ENCODE results near the gene CUL3. TPM values are rescaled to one million over a fixed set of nuclear protein-coding genes. Genes with fewer than 3 reads are reported as not detected.
"Not testable (repeated sequence)": the region's sequence is repeated elsewhere in the genome, so short reads cannot be mapped to it uniquely, and the experiment has no call there.

Gene CUL3
- total RNA-seq, 2 experiments from 2014 or later = 61.7 to 66.0 TPM

DNA sequence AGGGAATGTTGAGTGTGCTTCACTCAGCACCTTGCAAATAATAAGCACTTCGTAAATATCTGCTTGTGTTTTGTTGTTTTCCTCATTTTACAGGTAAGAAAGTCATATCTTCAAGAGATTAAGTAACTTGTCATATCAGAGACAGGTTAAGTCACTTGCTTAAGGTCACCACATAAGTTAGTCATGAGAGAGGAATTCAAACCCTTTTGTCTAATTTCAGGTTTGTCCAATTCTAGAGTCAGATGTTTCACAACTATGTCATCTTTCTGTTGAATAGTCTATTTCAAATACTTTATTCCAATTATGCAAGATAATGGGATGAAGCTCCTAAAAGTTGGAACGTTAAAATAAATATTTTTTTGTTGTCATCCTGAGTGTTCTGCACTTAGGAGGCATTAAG is 13.5 kb upstream of the CUL3 start:
- Mint-ChIP-seq H3K9me3 (no peaks in the 10 kb centered on the region), H3K4me3 (no peak overlapping the region), H3K27ac (no peak overlapping the region), H3K4me1 (ENCODE audit: low read depth) (peaks cover 14% of the 10 kb centered on the region), H3K36me3 (ENCODE audit: low read depth) (no peaks in the 10 kb centered on the region), H3K27me3 (ENCODE audit: low read depth) (peaks cover 2% of the 10 kb centered on the region)
- intact Hi-C loops (cut with micrococcal nuclease) = no loop called here
- no peak for DNase-seq
- CTCF ChIA-PET = no interaction called here

- no peak for DNase-seq
- H3K4me3 Mint-ChIP-seq = no peak overlapping the region
- no peaks in the 10 kb centered on the region for H3K4me1 Mint-ChIP-seq (ENCODE audit: low read depth)
- no peak overlapping the region for H3K27ac Mint-ChIP-seq
- H3K36me3 Mint-ChIP-seq (ENCODE audit: low read depth) = no peaks in the 10 kb centered on the region
- CTCF ChIA-PET = no interaction called here
- no peaks in the 10 kb centered on the region for H3K9me3 Mint-ChIP-seq
- H3K27me3 Mint-ChIP-seq (ENCODE audit: low read depth) = no peaks in the 10 kb centered on the region
- intact Hi-C loops (cut with micrococcal nuclease) = no loop called here
Measured at GRCh38 chr2:224596289-224596688, 11.1 kb upstream of the CUL3 start.

DNA sequence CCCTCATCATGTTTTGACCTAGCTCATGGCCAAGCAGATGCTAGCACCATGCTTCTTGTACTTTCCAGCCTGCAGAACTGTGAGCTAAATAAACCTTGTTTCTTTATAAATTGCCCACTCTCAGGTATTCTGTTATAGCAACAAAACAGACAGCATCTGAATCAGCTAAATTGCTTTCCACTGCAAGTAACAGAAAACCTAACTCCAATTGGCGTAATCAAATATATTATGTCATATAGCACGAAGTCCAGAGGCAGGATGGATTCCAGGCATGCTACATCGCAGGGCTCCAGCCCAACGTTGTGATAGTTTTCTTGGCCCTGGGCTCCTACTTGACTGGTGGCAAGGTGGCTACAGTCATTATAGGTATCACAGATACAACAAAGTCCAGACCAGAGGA is 10.4 kb upstream of the CUL3 start:
- no peak overlapping the region for H3K27ac Mint-ChIP-seq
- intact Hi-C loops (cut with micrococcal nuclease) = no loop called here
- H3K36me3 Mint-ChIP-seq (ENCODE audit: low read depth) = no peaks in the 10 kb centered on the region
- H3K27me3 Mint-ChIP-seq (ENCODE audit: low read depth) = no peaks in the 10 kb centered on the region
- no peak for DNase-seq
- CTCF ChIA-PET = no interaction called here
- H3K4me1 Mint-ChIP-seq (ENCODE audit: low read depth) = no peaks in the 10 kb centered on the region
- H3K4me3 Mint-ChIP-seq = no peak overlapping the region
- no peaks in the 10 kb centered on the region for H3K9me3 Mint-ChIP-seq

DNA sequence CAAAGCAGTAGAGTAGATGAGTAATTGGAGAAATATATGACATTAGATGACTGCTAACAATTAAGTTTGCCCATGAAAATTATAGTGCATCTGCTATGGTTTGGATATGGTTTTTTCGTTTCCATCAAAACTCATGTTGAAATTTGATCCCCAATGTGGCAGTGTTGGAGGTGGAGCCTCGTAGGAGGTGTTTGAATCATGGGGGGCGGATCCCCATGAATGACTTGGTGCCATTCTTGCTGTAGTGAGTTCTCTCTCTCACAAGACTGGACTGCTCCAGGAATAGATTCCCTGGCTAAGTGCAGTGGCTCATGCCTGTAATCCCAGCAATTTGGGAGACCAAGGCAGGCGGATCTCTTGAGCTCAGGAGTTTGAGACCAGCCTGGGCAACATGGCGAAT is 9.7 kb upstream of the CUL3 start:
- Mint-ChIP-seq H3K4me3 (no peak overlapping the region), H3K4me1 (ENCODE audit: low read depth) (no peaks in the 10 kb centered on the region), H3K27me3 (ENCODE audit: low read depth) (no peaks in the 10 kb centered on the region), H3K27ac (no peak overlapping the region), H3K9me3 (no peaks in the 10 kb centered on the region), H3K36me3 (ENCODE audit: low read depth) (no peaks in the 10 kb centered on the region)
- no peak for DNase-seq
- intact Hi-C loops (cut with micrococcal nuclease) = no loop called here
- CTCF ChIA-PET = no interaction called here

GRCh38 chr2:224591220-224591619 is 6.1 kb upstream of the CUL3 start:
- H3K27me3 Mint-ChIP-seq (ENCODE audit: low read depth) = no peaks in the 10 kb centered on the region
- no peaks in the 10 kb centered on the region for H3K36me3 Mint-ChIP-seq (ENCODE audit: low read depth)
- H3K4me3 Mint-ChIP-seq = no peak overlapping the region
- H3K4me1 Mint-ChIP-seq (ENCODE audit: low read depth) = peaks cover 2% of the 10 kb centered on the region
- intact Hi-C loops (cut with micrococcal nuclease) = no loop called here
- no peaks in the 10 kb centered on the region for H3K9me3 Mint-ChIP-seq
- DNase-seq = no peak
- no peak overlapping the region for H3K27ac Mint-ChIP-seq
- CTCF ChIA-PET = interaction anchor here (0.6 to 1.2 kb wide), 2 partner anchors 54 to 110 kb away, joined by 3 read pairs; no protein-coding TSS in a partner anchor

GRCh38 chr2:224586127-224586695 is 1.0 kb upstream of the CUL3 start:
- DNase-seq = no peak
- Mint-ChIP-seq H3K36me3 (ENCODE audit: low read depth) (peaks cover 20% of the 10 kb centered on the region), H3K9me3 (no peaks in the 10 kb centered on the region), H3K4me3 (peak overlapping the region; percentile 90), H3K4me1 (ENCODE audit: low read depth) (peaks cover 23% of the 10 kb centered on the region), H3K27me3 (ENCODE audit: low read depth) (no peaks in the 10 kb centered on the region), H3K27ac (peak overlapping the region; percentile 87)
- intact Hi-C loops (cut with micrococcal nuclease) = loop anchor here (5.0 to 10.0 kb wide), 3 partner anchors 421 to 1931 kb away; partner anchors contain the start of genes DOCK10 and FARSB
- CTCF ChIA-PET = interaction anchor here (0.6 to 0.9 kb wide), 4 partner anchors 16 to 1835 kb away, joined by 3 read pairs; no protein-coding TSS in a partner anchor

GRCh38 chr2:224584785-224585210 is 365 bp downstream of the CUL3 start:
- Mint-ChIP-seq H3K36me3 (ENCODE audit: low read depth) (peaks cover 22% of the 10 kb centered on the region), H3K27ac (peak overlapping the region; percentile 86), H3K4me3 (peak overlapping the region; percentile 90), H3K9me3 (no peaks in the 10 kb centered on the region), H3K27me3 (ENCODE audit: low read depth) (no peaks in the 10 kb centered on the region), H3K4me1 (ENCODE audit: low read depth) (peaks cover 37% of the 10 kb centered on the region)
- peak; percentile 69 for DNase-seq
- intact Hi-C loops (cut with micrococcal nuclease) = loop anchor here (1.0 to 10.0 kb wide), 11 partner anchors 8 to 1930 kb away; partner anchors contain the start of genes DOCK10, FAM124B, FARSB and MRPL44
- CTCF ChIA-PET = interaction anchor here (0.5 kb wide), 1 partner anchor 652 kb away, joined by 4 read pairs; no protein-coding TSS in a partner anchor

DNA sequence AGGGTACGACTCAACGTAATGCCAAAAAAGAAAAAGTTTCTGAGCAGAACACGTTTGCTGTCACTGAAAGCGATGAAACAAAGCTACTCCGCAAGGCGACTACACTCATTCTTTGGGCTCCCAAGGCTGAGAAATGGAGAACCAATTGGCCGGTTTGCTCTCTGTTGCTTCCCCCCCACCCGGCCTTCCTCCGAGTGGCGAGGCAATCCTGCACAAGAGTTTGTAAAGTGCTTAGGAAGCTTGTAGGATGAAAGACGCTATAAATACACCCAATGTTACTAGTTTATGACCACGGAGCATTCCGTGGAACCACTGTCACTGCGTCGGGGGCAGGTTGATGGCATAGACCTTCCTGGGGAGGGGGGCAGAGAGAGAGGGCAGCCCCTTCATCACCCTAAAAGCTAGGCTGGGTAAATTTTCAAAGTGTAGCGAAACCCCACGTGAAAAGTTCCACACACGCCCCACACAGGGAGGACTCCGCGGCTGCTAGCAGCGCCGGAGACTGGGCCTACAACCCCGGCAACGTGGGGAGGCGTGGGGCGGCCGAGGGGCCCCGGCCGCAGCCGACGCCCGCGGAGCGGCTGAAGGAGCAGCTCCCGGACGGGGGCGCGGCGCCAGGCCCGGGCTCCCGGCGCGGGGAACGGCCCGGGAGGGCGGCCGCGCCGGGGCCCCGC is 915 bp downstream of the CUL3 start:
- peak overlapping the region; percentile 89 for H3K27ac Mint-ChIP-seq
- H3K4me3 Mint-ChIP-seq = peak overlapping the region; percentile 92
- no peaks in the 10 kb centered on the region for H3K27me3 Mint-ChIP-seq (ENCODE audit: low read depth)
- CTCF ChIA-PET = no interaction called here
- H3K36me3 Mint-ChIP-seq (ENCODE audit: low read depth) = peaks cover 22% of the 10 kb centered on the region
- DNase-seq = peak; percentile 42
- intact Hi-C loops (cut with micrococcal nuclease) = loop anchor here (1.0 to 10.0 kb wide), 4 partner anchors 8 to 1929 kb away; partner anchors contain the start of genes FARSB and MRPL44
- peaks cover 42% of the 10 kb centered on the region for H3K4me1 Mint-ChIP-seq (ENCODE audit: low read depth)
- H3K9me3 Mint-ChIP-seq = no peaks in the 10 kb centered on the region

- H3K27ac Mint-ChIP-seq = not testable (repeated sequence)
Measured at GRCh38 chr2:224583033-224583432, 2.1 kb downstream of the CUL3 start.

GRCh38 chr2:224580248-224580647 is 4.9 kb downstream of the CUL3 start:
- CTCF ChIA-PET = interaction anchor here (1.2 to 1.7 kb wide), 3 partner anchors 11 to 70 kb away, joined by 3 to 8 read pairs (median 4); no protein-coding TSS in a partner anchor
- no peak overlapping the region for H3K4me3 Mint-ChIP-seq
- no peak for DNase-seq
- peaks cover 75% of the 10 kb centered on the region for H3K4me1 Mint-ChIP-seq (ENCODE audit: low read depth)
- no peak overlapping the region for H3K27ac Mint-ChIP-seq
- intact Hi-C loops (cut with micrococcal nuclease) = loop anchor here (10.0 kb wide), 1 partner anchor 1925 kb away; the partner anchor contains the start of gene FARSB
- H3K36me3 Mint-ChIP-seq (ENCODE audit: low read depth) = peaks cover 22% of the 10 kb centered on the region
- H3K27me3 Mint-ChIP-seq (ENCODE audit: low read depth) = no peaks in the 10 kb centered on the region
- H3K9me3 Mint-ChIP-seq = no peaks in the 10 kb centered on the region

More at GRCh38 chr2:224583033-224583432, 2.1 kb downstream of the CUL3 start:
- CTCF ChIA-PET = interaction anchor here (0.8 kb wide), 1 partner anchor 213 kb away, joined by 4 read pairs; no protein-coding TSS in a partner anchor
- not testable (repeated sequence) for H3K27me3 Mint-ChIP-seq (ENCODE audit: low read depth); DNase-seq; H3K9me3 Mint-ChIP-seq
- intact Hi-C loops (cut with micrococcal nuclease) = loop anchor here (10.0 kb wide), 1 partner anchor 1928 kb away; the partner anchor contains the start of gene FARSB
- H3K36me3 Mint-ChIP-seq (ENCODE audit: low read depth) = peaks cover 22% of the 10 kb centered on the region
- H3K4me3 Mint-ChIP-seq = peak overlapping the region; percentile 92
- H3K4me1 Mint-ChIP-seq (ENCODE audit: low read depth) = peaks cover 50% of the 10 kb centered on the region

DNA sequence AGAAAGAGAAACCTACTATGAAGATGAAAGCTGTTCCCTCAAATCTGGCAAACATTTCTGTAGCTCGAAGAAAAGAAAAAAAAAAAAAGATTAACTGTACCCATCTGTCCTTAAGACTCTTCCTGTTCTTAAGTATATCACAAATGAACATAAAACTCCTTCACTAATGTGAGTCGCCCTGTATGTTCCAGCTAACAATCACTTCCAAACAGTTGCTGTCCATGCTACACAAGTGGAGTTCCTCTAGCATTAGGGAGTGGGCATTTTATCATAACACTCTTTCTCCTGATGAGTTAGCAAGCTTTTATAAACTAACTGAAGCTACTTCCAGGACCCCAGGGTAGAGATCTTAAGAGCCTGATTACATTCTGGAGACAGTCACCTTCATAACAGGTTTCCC is 5.8 kb downstream of the CUL3 start:
- CTCF ChIA-PET = interaction anchor here (0.8 to 1.7 kb wide), 4 partner anchors 10 to 71 kb away, joined by 3 to 8 read pairs (median 4); no protein-coding TSS in a partner anchor
- intact Hi-C loops (cut with micrococcal nuclease) = loop anchor here (1.0 kb wide), 1 partner anchor 8 kb away; no protein-coding TSS in a partner anchor
- H3K36me3 Mint-ChIP-seq (ENCODE audit: low read depth) = peaks cover 22% of the 10 kb centered on the region

DNA sequence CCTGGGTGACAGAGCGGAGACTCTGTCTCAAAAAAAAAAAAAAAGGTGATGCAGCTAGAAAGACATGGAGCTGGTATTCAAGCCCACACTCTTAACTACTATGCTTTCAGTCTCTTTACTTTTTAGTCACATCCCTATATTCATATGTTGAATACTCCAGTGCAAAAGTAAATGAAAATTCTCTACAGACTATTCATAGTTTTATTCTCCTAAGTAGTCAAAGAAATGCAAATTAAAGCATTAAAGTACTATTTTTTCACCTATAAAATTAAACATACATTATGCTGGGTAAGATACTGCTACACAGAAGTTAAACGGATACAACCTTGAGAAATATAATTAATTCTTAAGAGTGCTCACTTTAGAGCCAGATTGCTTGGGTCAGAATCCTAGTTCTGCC is 7.6 kb downstream of the CUL3 start:
- H3K4me1 Mint-ChIP-seq (ENCODE audit: low read depth) = peaks cover 86% of the 10 kb centered on the region
- no peaks in the 10 kb centered on the region for H3K27me3 Mint-ChIP-seq (ENCODE audit: low read depth)
- no peak for DNase-seq
- intact Hi-C loops (cut with micrococcal nuclease) = no loop called here
- CTCF ChIA-PET = interaction anchor here (4.5 kb wide), 1 partner anchor 16 kb away, joined by 16 read pairs; no protein-coding TSS in a partner anchor
- peaks cover 6% of the 10 kb centered on the region for H3K36me3 Mint-ChIP-seq (ENCODE audit: low read depth)
- no peak overlapping the region for H3K4me3 Mint-ChIP-seq
- H3K9me3 Mint-ChIP-seq = no peaks in the 10 kb centered on the region
- no peak overlapping the region for H3K27ac Mint-ChIP-seq

More for the DNA sequence above, 5.8 kb downstream of the CUL3 start:
- Mint-ChIP-seq H3K4me1 (ENCODE audit: low read depth) (peaks cover 83% of the 10 kb centered on the region), H3K27me3 (ENCODE audit: low read depth) (no peaks in the 10 kb centered on the region), H3K9me3 (no peaks in the 10 kb centered on the region), H3K27ac (peak overlapping the region; percentile 20), H3K4me3 (peak overlapping the region; percentile 17)
- DNase-seq = no peak
